Fibroblast of mammary gland (primary cell): ENCODE results near the gene DNAL1.

Experiments
- DNase-seq: peaks from one replicate; pipeline ENCODE4 v3.0.0-alpha.2; 2010; ENCODE audit warnings: low read depth
- H3K4me3 ChIP-seq: 2 replicates; pipeline ENCODE4 v1.5.1; 2011; ENCODE audit warnings: low read depth, mild to moderate bottlenecking, low read length, moderate library complexity; ENCODE audit not compliant: control insufficient read depth
- CTCF ChIP-seq: conservative IDR thresholded peaks from 2 replicates; pipeline ENCODE4 v1.5.1; 2011; ENCODE audit warnings: low read depth, low read length, inconsistent platforms; ENCODE audit not compliant: control insufficient read depth, insufficient read depth

DNAL1 gene

GRCh38 chr14:73746520-73747378 lies 102.0 kb downstream of the DNAL1 start:
- H3K4me3 ChIP-seq, result no peak overlapping the region
- TF ChIP-seq CTCF, result peak; percentile 31
- no peak for DNase-seq

GRCh38 chr14:73747379-73748211 lies 102.8 kb downstream of the DNAL1 start:
- TF ChIP-seq CTCF, result no peak
- H3K4me3 ChIP-seq, result no peak overlapping the region
- DNase-seq, result no peak

- DNase-seq, result no peak
- TF ChIP-seq CTCF, result no peak
- H3K4me3 ChIP-seq, result no peak overlapping the region
Measured at GRCh38 chr14:73748858-73749357, 104.1 kb downstream of the DNAL1 start.

GRCh38 chr14:73749706-73750530 lies 105.1 kb downstream of the DNAL1 start:
- no peak for TF ChIP-seq CTCF
- DNase-seq, result no peak
- no peak overlapping the region for H3K4me3 ChIP-seq

DNA sequence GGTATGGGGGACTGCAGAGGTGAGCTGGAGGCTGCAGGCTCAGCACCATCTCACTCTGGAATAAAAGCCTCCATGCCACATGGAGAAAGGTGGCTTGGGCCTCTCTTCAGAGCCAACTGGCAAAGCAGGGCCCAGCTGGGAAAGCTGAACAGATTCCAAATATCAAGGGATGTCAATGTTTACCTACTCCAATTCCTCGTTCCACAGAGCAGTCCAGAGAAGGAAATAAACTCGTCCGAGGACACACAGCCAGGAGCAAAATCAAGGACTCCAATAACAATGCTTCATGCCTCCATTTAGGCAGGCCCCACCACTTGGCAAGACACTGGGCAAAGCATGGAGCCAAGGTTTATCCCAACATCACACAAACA lies 105.7 kb downstream of the DNAL1 start:
- H3K4me3 ChIP-seq, result no peak overlapping the region
- TF ChIP-seq CTCF, result no peak
- DNase-seq, result no peak

DNA sequence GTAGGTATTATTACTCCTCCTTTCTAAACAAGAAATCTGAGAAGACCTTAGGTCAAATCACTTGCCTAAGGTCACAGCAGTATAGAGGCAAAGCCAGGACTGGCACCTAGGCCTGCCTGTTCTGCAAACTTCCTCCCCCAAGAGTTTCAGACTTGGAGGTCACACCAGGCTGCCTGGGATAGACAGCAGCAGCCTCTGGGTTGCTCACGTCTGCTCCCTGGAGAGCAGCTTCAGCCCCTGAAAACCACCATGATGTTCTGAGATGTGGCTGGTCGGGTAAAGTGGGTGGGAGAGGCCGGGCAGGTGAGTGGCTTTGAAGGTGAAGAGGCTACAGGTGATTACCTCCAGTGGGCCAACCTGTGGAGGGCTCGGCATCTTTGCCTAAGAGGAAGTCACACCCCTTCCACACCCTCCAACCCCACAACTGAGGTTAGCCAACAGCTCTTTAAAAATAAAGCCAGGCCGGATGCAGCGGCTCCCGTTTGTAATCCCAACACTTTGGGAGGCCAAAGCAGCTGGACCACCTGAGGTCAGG lies 106.4 kb downstream of the DNAL1 start:
- DNase-seq, result no peak
- TF ChIP-seq CTCF, result no peak
- H3K4me3 ChIP-seq, result no peak overlapping the region
